Peyer's patch (tissue), 4 donors: ENCODE measurements around the gene SERINC3.

Experiments used
- POLR2A ChIP-seq, 2 donors: fragments of 450-650 bp; IDR thresholded peaks; one replicate each; pipeline ENCODE4 v1.5.1; 2017; ENCODE audit warnings: antibody characterized with exemption in 2 of 2, mild to moderate bottlenecking in 2 of 2, moderate library complexity in 2 of 2
- TF ChIP-seq, protein P1 (sequence below), 6 experiments: fragments of 450-650 bp in 4 of 6; fragments of 200-600 bp in 2 of 6; sonication (generic) in 1 of 6; IDR thresholded peaks; one replicate each; pipeline ENCODE4 v1.5.1; 2017 to 2019; ENCODE audit warnings: antibody characterized with exemption in 6 of 6, mild to moderate bottlenecking in 3 of 6, moderate library complexity in 1 of 6

DNA sequence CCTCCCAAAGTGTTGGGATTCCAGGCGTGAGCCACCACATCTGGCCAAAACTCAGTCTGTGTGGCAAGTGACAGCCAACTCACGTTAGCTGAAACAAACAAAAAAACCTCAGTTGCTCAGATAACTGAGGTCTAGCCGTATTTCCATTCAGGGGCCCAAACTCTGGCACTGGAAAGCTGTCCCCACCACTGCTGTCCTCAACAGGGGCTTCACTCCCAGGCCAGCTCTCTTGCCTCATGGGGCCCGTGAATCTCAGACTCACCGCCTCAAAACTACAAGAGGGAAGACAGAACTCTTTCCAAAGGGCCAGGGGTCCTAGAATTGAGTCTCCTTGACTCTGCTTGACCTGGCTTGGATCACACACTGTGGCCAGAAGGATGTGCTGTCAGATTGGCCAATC is 38.8 kb downstream of the SERINC3 start:
- TF ChIP-seq, protein P1, sequence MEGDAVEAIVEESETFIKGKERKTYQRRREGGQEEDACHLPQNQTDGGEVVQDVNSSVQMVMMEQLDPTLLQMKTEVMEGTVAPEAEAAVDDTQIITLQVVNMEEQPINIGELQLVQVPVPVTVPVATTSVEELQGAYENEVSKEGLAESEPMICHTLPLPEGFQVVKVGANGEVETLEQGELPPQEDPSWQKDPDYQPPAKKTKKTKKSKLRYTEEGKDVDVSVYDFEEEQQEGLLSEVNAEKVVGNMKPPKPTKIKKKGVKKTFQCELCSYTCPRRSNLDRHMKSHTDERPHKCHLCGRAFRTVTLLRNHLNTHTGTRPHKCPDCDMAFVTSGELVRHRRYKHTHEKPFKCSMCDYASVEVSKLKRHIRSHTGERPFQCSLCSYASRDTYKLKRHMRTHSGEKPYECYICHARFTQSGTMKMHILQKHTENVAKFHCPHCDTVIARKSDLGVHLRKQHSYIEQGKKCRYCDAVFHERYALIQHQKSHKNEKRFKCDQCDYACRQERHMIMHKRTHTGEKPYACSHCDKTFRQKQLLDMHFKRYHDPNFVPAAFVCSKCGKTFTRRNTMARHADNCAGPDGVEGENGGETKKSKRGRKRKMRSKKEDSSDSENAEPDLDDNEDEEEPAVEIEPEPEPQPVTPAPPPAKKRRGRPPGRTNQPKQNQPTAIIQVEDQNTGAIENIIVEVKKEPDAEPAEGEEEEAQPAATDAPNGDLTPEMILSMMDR (IDR thresholded peaks at IDR 0.05), result no peak
- TF ChIP-seq POLR2A (IDR thresholded peaks at IDR 0.05), result no peak
